Dendritic cell treated with granulocyte-macrophage colony-stimulating factor and Interleukin-4, amounts not matched to agents 40 ng/mL and 50 ng/mL, for 4 days (primary cell): Measurements from ENCODE around the gene WNT3A.

ENCODE experiments used
- H3K27ac Mint-ChIP-seq: one replicate; pipeline ENCODE4 v1.8.0; 2022; ENCODE audit warnings: mild to moderate bottlenecking, mixed read lengths
- H3K27me3 Mint-ChIP-seq: one replicate; pipeline ENCODE4 v1.8.0; 2022; ENCODE audit warnings: mild to moderate bottlenecking, mixed read lengths
- H3K36me3 Mint-ChIP-seq: one replicate; pipeline ENCODE4 v1.8.0; 2022; ENCODE audit warnings: low read depth, mixed read lengths
- H3K4me1 Mint-ChIP-seq: one replicate; pipeline ENCODE4 v1.8.0; 2022; ENCODE audit warnings: low read depth, mixed read lengths
- H3K4me3 Mint-ChIP-seq: one replicate; pipeline ENCODE4 v1.8.0; 2022; ENCODE audit warnings: mild to moderate bottlenecking, moderate library complexity, mixed read lengths
- H3K9me3 Mint-ChIP-seq: one replicate; pipeline ENCODE4 v1.8.0; 2022; ENCODE audit warnings: mixed read lengths
- intact Hi-C: fragments of 100-400 bp; cut with micrococcal nuclease; formaldehyde crosslinking; loops from one replicate; pipeline ENCODE4 v1.15.0; 2022

The WNT3A gene

GRCh38 chr1:228108055-228108690 lies 101.4 kb downstream of the WNT3A start:
- Mint-ChIP-seq H3K27ac (peak overlapping the region; percentile 90), H3K27me3 (no peaks in the 10 kb centered on the region), H3K4me3 (peak overlapping the region; percentile 92), H3K9me3 (no peaks in the 10 kb centered on the region), H3K4me1 (peaks cover 62% of the 10 kb centered on the region), H3K36me3 (peaks cover 43% of the 10 kb centered on the region)
- intact Hi-C loops = loop anchor here (2.0 to 10.0 kb wide), 3 partner anchors 25 to 377 kb away; partner anchors contain the start of genes ARF1, RNF187 and TRIM11

GRCh38 chr1:228108742-228109072 lies 101.9 kb downstream of the WNT3A start:
- H3K36me3 Mint-ChIP-seq = peaks cover 43% of the 10 kb centered on the region
- no peaks in the 10 kb centered on the region for H3K27me3 Mint-ChIP-seq

GRCh38 chr1:228109073-228109961 lies 102.5 kb downstream of the WNT3A start, which contains the start of gene MRPL55:
Gene MRPL55 (minus strand): TSS chr1:228109299. CDS start chr1:228108260, 1,039 bp downstream.
- Mint-ChIP-seq H3K4me1 (peaks cover 52% of the 10 kb centered on the region), H3K27me3 (no peaks in the 10 kb centered on the region), H3K9me3 (no peaks in the 10 kb centered on the region), H3K4me3 (peak within 1 kb of the TSS; percentile 92), H3K27ac (peak within 1 kb of the TSS; percentile 90), H3K36me3 (peaks cover 43% of the 10 kb centered on the region)
- intact Hi-C loops = loop anchor here (1.0 to 10.0 kb wide), 5 partner anchors 27 to 375 kb away; partner anchors contain the start of genes ARF1, IBA57, RNF187 and TRIM11

More at GRCh38 chr1:228108742-228109072, 101.9 kb downstream of the WNT3A start:
- Mint-ChIP-seq H3K9me3 (no peaks in the 10 kb centered on the region), H3K27ac (peak overlapping the region; percentile 90), H3K4me3 (peak overlapping the region; percentile 92), H3K4me1 (peaks cover 58% of the 10 kb centered on the region)
- intact Hi-C loops = loop anchor here (1.0 to 10.0 kb wide), 5 partner anchors 26 to 376 kb away; partner anchors contain the start of genes ARF1, IBA57, RNF187 and TRIM11

- Mint-ChIP-seq H3K27ac (peak overlapping the region; percentile 90), H3K4me1 (peaks cover 45% of the 10 kb centered on the region), H3K27me3 (no peaks in the 10 kb centered on the region), H3K4me3 (peak overlapping the region; percentile 92), H3K9me3 (no peaks in the 10 kb centered on the region), H3K36me3 (peaks cover 41% of the 10 kb centered on the region)
- intact Hi-C loops = loop anchor here (1.0 to 10.0 kb wide), 5 partner anchors 27 to 375 kb away; partner anchors contain the start of genes ARF1, IBA57, RNF187 and TRIM11
Measured at GRCh38 chr1:228109962-228110488, 103.2 kb downstream of the WNT3A start.

GRCh38 chr1:228110556-228110955 lies 103.8 kb downstream of the WNT3A start:
- intact Hi-C loops = no loop called here
- Mint-ChIP-seq H3K9me3 (no peaks in the 10 kb centered on the region), H3K36me3 (peaks cover 36% of the 10 kb centered on the region), H3K4me3 (no peak overlapping the region), H3K27me3 (no peaks in the 10 kb centered on the region), H3K27ac (peak overlapping the region; percentile 90), H3K4me1 (peaks cover 41% of the 10 kb centered on the region)
